Measurements from ENCODE around the gene PDLIM4. TPM values are rescaled to one million over a fixed set of nuclear protein-coding genes. Genes with fewer than 3 reads are reported as not detected.

The PDLIM4 gene
- total and polyA plus RNA-seq, 11 donors: 2.4 to 16.9 (median 8.1) TPM

GRCh38 chr5:132301344-132302271 lies 44.1 kb downstream of the PDLIM4 start:
- DNase-seq (peak in 1 of 5 donors; percentile 44), ATAC-seq (peak; percentile 63 to 86 (median 77))
- Histone ChIP-seq H3K27ac (peak overlapping the region in 11 of 12 donors; percentile 24 to 81 (median 66)), H3K36me3 (no peaks in the 10 kb centered on the region), H3K27me3 (no peaks in the 10 kb centered on the region), H3K9me3 (peaks cover 0 to 22% (median 0%) of the 10 kb centered on the region in 12 donors), H3K4me3 (no peak overlapping the region), H3K4me1 (peaks cover 0 to 45% (median 19%) of the 10 kb centered on the region in 12 donors)
- WGBS, 4 donors: 54 to 79% (median 67%) methylated on average over 7 to 11 of the region's 11 CpGs
- TF ChIP-seq POLR2A (IDR thresholded peaks at IDR 0.05): no peak
- intact Hi-C loops (cut with DNase I): loop anchor here in 1 of 10 donors (5.0 kb wide), 1 partner anchor 66 kb away; the partner anchor contains the start of gene SLC22A5

GRCh38 chr5:132302413-132302812 lies 44.9 kb downstream of the PDLIM4 start:
- Histone ChIP-seq H3K4me1 (peaks cover 0 to 38% (median 16%) of the 10 kb centered on the region in 12 donors), H3K4me3 (no peak overlapping the region), H3K27me3 (no peaks in the 10 kb centered on the region), H3K9me3 (peaks cover 0 to 22% (median 0%) of the 10 kb centered on the region in 12 donors), H3K27ac (peak overlapping the region in 10 of 12 donors; percentile 24 to 81 (median 66)), H3K36me3 (no peaks in the 10 kb centered on the region)
- 73 to 83% (median 78%) methylated on average over 3 of the region's 3 CpGs for WGBS, 4 donors
- TF ChIP-seq CTCF (IDR thresholded peaks at IDR 0.05) (no peak), POLR2A (IDR thresholded peaks at IDR 0.05) (no peak)
- ATAC-seq (no peak), DNase-seq (no peak)
- intact Hi-C loops (cut with DNase I): loop anchor here in 1 of 10 donors (5.0 kb wide), 1 partner anchor 65 kb away; the partner anchor contains the start of gene SLC22A5

- DNase-seq (no peak), ATAC-seq (no peak)
- no peak for TF ChIP-seq POLR2A (IDR thresholded peaks at IDR 0.05)
- no peak for TF ChIP-seq CTCF (IDR thresholded peaks at IDR 0.05)
- Histone ChIP-seq H3K27me3 (no peaks in the 10 kb centered on the region), H3K36me3 (no peaks in the 10 kb centered on the region), H3K27ac (no peak overlapping the region), H3K4me3 (no peak overlapping the region), H3K4me1 (peaks cover 0 to 29% (median 16%) of the 10 kb centered on the region in 12 donors), H3K9me3 (peaks cover 0 to 22% (median 0%) of the 10 kb centered on the region in 12 donors)
- intact Hi-C loops (cut with DNase I): loop anchor here in 1 of 10 donors (5.0 kb wide), 1 partner anchor 64 kb away; the partner anchor contains the start of gene SLC22A5
- WGBS, 4 donors: 88 to 94% (median 92%) methylated on average over 6 of the region's 6 CpGs
Observed at GRCh38 chr5:132303589-132303988, 46.1 kb downstream of the PDLIM4 start.

GRCh38 chr5:132305420-132305819 lies 47.9 kb downstream of the PDLIM4 start:
- H3K4me3 ChIP-seq: no peak overlapping the region
- intact Hi-C loops (cut with DNase I): no loop called here
- H3K27me3 ChIP-seq: no peaks in the 10 kb centered on the region
- DNase-seq (no peak), ATAC-seq (no peak)
- 89 to 92% (median 92%) methylated on average over 2 of the region's 2 CpGs for WGBS, 4 donors
- TF ChIP-seq POLR2A (IDR thresholded peaks at IDR 0.05) (no peak), CTCF (IDR thresholded peaks at IDR 0.05) (no peak)
- H3K27ac ChIP-seq: no peak overlapping the region
- no peaks in the 10 kb centered on the region for H3K36me3 ChIP-seq
- peaks cover 0 to 27% (median 15%) of the 10 kb centered on the region in 12 donors for H3K4me1 ChIP-seq
- H3K9me3 ChIP-seq: peaks cover 0 to 22% (median 0%) of the 10 kb centered on the region in 12 donors

Measured in heart left ventricle (tissue), 16 donors.